Kidney (tissue), 14 donors: ENCODE data around the gene INTS1. TPM values are rescaled to one million over a fixed set of nuclear protein-coding genes. Genes with fewer than 3 reads are reported as not detected.

Source experiments
- DNase-seq, 5 donors: peaks; one replicate each; pipeline ENCODE4 v3.0.0-alpha.2; 2013 to 2020
- FAIRE-seq: peaks from 2 replicates; lab custom pipeline; 2012; peaks lifted over from hg19 to GRCh38; lab: Jason Lieb, UNC
- H3K27ac ChIP-seq, 2 donors: one replicate each; pipeline ENCODE4 v1.7.0; 2013; ENCODE audit warnings: low read depth in 2 of 2, low read length in 2 of 2, inconsistent platforms in 1 of 2
- H3K27me3 ChIP-seq: one replicate; pipeline ENCODE4 v1.7.1; 2013; ENCODE audit warnings: low read length, inconsistent platforms; ENCODE audit not compliant: control insufficient read depth, insufficient read depth
- H3K36me3 ChIP-seq, 3 donors: one replicate each; pipeline versions ENCODE4 v1.7.0 to v1.7.1; 2013; ENCODE audit warnings: low read length in 3 of 3, control low read depth in 1 of 3, inconsistent platforms in 1 of 3; ENCODE audit not compliant: insufficient read depth in 3 of 3, control insufficient read depth in 2 of 3
- H3K4me1 ChIP-seq, 3 donors: one replicate each; pipeline versions ENCODE4 v1.7.0 to v1.7.1; 2013; ENCODE audit warnings: low read length in 3 of 3, inconsistent platforms in 1 of 3, low read depth in 1 of 3; ENCODE audit not compliant: control insufficient read depth in 2 of 3, insufficient read depth in 2 of 3
- H3K4me3 ChIP-seq, 3 donors: one replicate each; pipeline versions ENCODE4 v1.7.0 to v1.8.1; 2013; ENCODE audit warnings: low read length in 3 of 3, control low read depth in 1 of 3, inconsistent platforms in 1 of 3
- H3K9ac ChIP-seq, 3 donors: one replicate each; pipeline versions ENCODE4 v1.7.0 to v1.7.1; 2013; ENCODE audit warnings: low read length in 3 of 3, control low read depth in 1 of 3, inconsistent platforms in 1 of 3
- H3K9me3 ChIP-seq, 3 donors: one replicate each; pipeline versions ENCODE4 v1.7.0 to v1.7.1; 2013; ENCODE audit warnings: low read length in 3 of 3, control low read depth in 1 of 3, inconsistent platforms in 1 of 3; ENCODE audit not compliant: control insufficient read depth in 2 of 3, insufficient read depth in 1 of 3
- intact Hi-C: fragments of 100-400 bp; cut with DNase I; formaldehyde crosslinking; loops from one replicate; pipeline ENCODE4 v1.11.1; 2022
- polyA plus RNA-seq: library from polyadenylated mRNA; stranded (reverse); fragments of 350-450 nt; fragmentation: Illumina TruSeq; extraction: RNeasy Lipid Tissue Mini Kit (QIAGEN cat#74804); gene quantifications from one replicate; pipeline ENCODE4 v1.2.3, GENCODE V29; 2014; ENCODE audit warnings: low read depth, low replicate concordance; ENCODE audit not compliant: insufficient read depth
- total RNA-seq: library from RNA; stranded (reverse); fragmentation: NEBNext Ultra II Directional; extraction: Animal tissue kit (Norgen Biotek cat#: 25700); gene quantifications from one replicate; pipeline ENCODE4 v1.2.1, GENCODE V29; 2021
- TF ChIP-seq, protein P1 (sequence below): IDR thresholded peaks from 3 replicates; pipeline ENCODE4 v1.5.1; 2012; ENCODE audit warnings: mild to moderate bottlenecking, moderate library complexity, borderline replicate concordance; ENCODE audit not compliant: insufficient read depth; ENCODE audit errors: extremely low read depth
- donor health status: control.
- donor health status: control.
- donor health status: control.
- donor health status: control.
- donor health status: control.
- donor health status: DM: yes; HTN: yes; CAD: no.
- donor health status: Normal renal cell carcinoma (clear cell type).

Gene INTS1
- total and polyA plus RNA-seq, 2 donors from 2014 or later: 62.8 to 91.3 TPM

DNA sequence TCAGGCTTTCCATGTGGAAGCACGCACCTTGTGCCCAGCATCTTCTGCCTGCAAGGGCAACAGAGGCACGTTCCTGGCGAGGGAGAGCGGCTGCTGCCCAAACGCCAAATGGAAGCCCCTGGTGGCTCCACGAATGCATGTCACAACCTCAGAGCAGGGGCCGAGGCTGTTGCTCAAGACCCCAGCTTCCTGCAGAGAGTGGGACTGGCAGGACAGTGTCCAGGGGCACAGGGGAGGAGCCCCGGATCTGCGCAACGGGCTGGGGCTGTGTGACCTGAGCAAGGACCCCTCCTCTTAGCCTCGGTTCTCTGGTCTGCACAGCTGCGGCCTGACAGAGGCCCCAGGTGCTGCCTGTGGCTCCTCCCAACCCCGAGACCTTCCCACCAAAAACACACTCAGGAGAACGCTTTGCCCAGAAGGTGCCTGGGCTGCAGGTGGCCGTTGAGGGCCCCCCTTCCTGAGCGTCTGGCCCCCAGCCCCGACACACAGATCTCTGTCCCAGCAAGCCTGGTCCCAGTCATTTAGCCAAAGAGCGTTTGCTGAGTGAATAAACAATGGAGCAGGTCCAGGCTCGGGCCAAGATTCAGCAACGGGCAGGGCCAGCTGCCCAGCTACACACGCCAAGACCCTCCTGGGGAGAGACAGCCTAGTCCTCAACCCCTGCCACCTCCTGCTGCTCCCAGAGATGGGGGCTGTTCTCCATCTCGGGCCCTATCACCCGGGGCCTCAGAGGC, 46.1 kb downstream of the INTS1 start:
- DNase-seq (no peak), FAIRE-seq (no peak)
- Histone ChIP-seq H3K4me3 (peak overlapping the region; percentile 3 to 82 (median 56)), H3K9me3 (no peaks in the 10 kb centered on the region), H3K9ac (peak overlapping the region in 2 of 3 donors; percentile 42 to 54), H3K27me3 (no peaks in the 10 kb centered on the region), H3K27ac (peak overlapping the region in 1 of 2 donors; percentile 1), H3K36me3 (no peaks in the 10 kb centered on the region), H3K4me1 (peaks cover 0 to 52% (median 11%) of the 10 kb centered on the region in 3 donors)
- TF ChIP-seq, protein P1, sequence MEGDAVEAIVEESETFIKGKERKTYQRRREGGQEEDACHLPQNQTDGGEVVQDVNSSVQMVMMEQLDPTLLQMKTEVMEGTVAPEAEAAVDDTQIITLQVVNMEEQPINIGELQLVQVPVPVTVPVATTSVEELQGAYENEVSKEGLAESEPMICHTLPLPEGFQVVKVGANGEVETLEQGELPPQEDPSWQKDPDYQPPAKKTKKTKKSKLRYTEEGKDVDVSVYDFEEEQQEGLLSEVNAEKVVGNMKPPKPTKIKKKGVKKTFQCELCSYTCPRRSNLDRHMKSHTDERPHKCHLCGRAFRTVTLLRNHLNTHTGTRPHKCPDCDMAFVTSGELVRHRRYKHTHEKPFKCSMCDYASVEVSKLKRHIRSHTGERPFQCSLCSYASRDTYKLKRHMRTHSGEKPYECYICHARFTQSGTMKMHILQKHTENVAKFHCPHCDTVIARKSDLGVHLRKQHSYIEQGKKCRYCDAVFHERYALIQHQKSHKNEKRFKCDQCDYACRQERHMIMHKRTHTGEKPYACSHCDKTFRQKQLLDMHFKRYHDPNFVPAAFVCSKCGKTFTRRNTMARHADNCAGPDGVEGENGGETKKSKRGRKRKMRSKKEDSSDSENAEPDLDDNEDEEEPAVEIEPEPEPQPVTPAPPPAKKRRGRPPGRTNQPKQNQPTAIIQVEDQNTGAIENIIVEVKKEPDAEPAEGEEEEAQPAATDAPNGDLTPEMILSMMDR: no peak
- intact Hi-C loops: no loop called here

DNA sequence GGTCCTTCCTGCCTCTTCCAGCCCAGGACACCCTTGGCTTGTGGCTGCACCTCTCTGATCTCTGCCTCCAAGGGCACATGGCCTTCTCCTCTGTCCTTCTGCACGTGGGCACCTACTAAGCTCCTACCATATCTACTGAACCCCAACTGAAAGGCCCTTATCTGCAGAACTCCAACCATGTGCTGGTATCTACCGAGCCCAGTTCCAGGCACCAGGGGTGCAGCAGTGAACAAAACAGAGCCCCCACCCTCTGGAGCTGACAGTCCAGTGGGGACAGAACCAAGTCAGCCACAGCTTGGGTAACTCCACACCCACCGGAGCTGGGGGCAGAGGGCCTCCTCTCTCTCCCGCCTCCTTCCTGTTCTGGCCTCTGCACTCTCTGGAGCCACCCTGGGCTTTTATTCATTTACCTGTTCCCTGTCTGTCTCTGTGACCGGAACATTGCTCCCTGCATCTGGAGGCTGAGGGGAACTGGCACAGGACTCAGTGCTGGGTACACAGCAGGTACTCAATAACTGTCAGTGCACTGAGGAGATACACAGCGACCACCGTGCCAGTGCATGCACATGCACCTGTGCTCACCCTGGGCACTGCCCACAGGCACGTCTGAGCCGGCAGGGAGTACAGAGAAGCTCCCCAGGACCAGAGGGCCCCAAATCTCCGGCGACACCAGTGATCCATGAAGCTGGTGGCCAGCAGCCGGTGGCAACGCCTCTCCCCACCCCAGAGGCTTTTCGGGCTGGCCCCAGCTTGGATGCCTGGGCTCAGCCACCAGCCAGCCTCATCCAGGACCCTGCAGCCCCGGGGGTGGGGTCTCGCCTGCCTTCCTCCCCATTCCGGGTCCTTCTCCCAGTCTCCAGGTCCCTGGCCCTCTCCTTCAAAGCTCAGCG, 46.9 kb downstream of the INTS1 start:
- Histone ChIP-seq H3K9ac (no peak overlapping the region), H3K4me3 (peak overlapping the region in 2 of 3 donors; percentile 23 to 82), H3K9me3 (no peaks in the 10 kb centered on the region), H3K27ac (no peak overlapping the region), H3K27me3 (no peaks in the 10 kb centered on the region), H3K36me3 (no peaks in the 10 kb centered on the region), H3K4me1 (peaks cover 0 to 52% (median 11%) of the 10 kb centered on the region in 3 donors)
- TF ChIP-seq, protein P1: no peak
- no peak for DNase-seq
- intact Hi-C loops: no loop called here
- FAIRE-seq: no peak

DNA sequence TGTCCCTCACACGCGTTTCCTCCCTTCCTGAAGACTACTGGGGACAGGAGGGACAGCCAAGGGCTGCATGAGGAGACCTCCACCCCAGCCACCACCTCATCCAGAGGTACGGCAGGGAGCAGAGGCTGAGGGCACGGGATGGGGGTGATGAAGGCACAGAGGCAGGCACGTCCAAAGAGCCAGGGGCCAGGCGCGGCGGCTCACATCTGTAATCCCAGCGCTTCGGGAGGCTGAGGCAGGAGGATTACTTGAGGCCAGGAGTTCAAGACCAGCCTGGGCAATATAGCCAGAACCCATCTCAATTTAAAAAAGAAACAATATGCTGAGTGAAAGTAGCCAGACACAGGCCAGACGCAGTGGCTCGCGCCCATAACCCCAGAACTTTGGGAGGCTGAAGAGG, 48.2 kb downstream of the INTS1 start:
- no peaks in the 10 kb centered on the region for H3K36me3 ChIP-seq
- peak overlapping the region in 1 of 2 donors; percentile 60 for H3K27ac ChIP-seq
- H3K27me3 ChIP-seq: no peaks in the 10 kb centered on the region
- FAIRE-seq (no peak), DNase-seq (no peak)
- TF ChIP-seq, protein P1: no peak
- intact Hi-C loops: no loop called here
- no peak overlapping the region for H3K4me3 ChIP-seq
- no peak overlapping the region for H3K9ac ChIP-seq
- H3K9me3 ChIP-seq: no peaks in the 10 kb centered on the region
- H3K4me1 ChIP-seq: peaks cover 0 to 46% (median 11%) of the 10 kb centered on the region in 3 donors
